Measurements from ENCODE around the gene MLF2. TPM values are rescaled to one million over a fixed set of nuclear protein-coding genes. Genes with fewer than 3 reads are reported as not detected.
"Not testable (repeated sequence)": the region's sequence is repeated elsewhere in the genome, so short reads cannot be mapped to it uniquely, and the experiment has no call there.

Gene MLF2
- total RNA-seq, 1 donor from 2014 or later, result 172 TPM

DNA sequence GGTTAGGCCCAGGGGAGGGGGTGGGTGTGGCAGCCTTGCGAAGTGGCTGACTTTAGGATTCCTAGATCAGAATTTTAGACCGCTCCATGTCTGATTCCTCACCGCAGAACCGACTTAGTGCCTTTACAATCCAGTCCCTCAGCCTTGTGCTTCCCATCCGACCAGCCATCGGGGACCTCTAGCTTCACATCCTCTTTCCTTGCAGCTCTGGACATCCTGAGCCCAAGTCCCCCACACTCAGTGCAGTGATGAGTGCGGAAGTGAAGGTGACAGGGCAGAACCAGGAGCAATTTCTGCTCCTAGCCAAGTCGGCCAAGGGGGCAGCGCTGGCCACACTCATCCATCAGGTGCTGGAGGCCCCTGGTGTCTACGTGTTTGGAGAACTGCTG, 28.5 kb downstream of the MLF2 start:
- peak overlapping the region; percentile 92 for H3K4me3 Mint-ChIP-seq (ENCODE audit: unreplicated experiment)
- H3K36me3 Mint-ChIP-seq (ENCODE audit: low read depth), result peaks cover 7% of the 10 kb centered on the region
- H3K27ac Mint-ChIP-seq (ENCODE audit: unreplicated experiment), result peak overlapping the region; percentile 95
- H3K4me1 Mint-ChIP-seq (ENCODE audit: low read depth), result peaks cover 19% of the 10 kb centered on the region
- no peaks in the 10 kb centered on the region for H3K27me3 Mint-ChIP-seq (ENCODE audit: low read depth)
- TF ChIP-seq CTCF (IDR thresholded peaks at IDR 0.05), result no peak
- DNase-seq (ENCODE audit: low spot score), result no peak
- H3K9me3 Mint-ChIP-seq (ENCODE audit: low read depth), result no peaks in the 10 kb centered on the region

- peaks cover 19% of the 10 kb centered on the region for H3K4me1 Mint-ChIP-seq (ENCODE audit: low read depth)
- peak within 1 kb of the TSS; percentile 92 for H3K4me3 Mint-ChIP-seq (ENCODE audit: unreplicated experiment)
- no peak for TF ChIP-seq CTCF (IDR thresholded peaks at IDR 0.05)
- peak within 1 kb of the TSS; percentile 95 for H3K27ac Mint-ChIP-seq (ENCODE audit: unreplicated experiment)
- H3K27me3 Mint-ChIP-seq (ENCODE audit: low read depth), result no peaks in the 10 kb centered on the region
- no peaks in the 10 kb centered on the region for H3K9me3 Mint-ChIP-seq (ENCODE audit: low read depth)
- DNase-seq (ENCODE audit: low spot score), result peak; percentile 97
- H3K36me3 Mint-ChIP-seq (ENCODE audit: low read depth), result peaks cover 4% of the 10 kb centered on the region
Observed at GRCh38 chr12:6723607-6724408, 29.1 kb downstream of the MLF2 start, which contains the start of gene COPS7A. Gene COPS7A, plus strand, starts transcription at chr12:6724046. Its CDS starts 611 bp downstream, at chr12:6724657.

- Mint-ChIP-seq H3K27ac (ENCODE audit: unreplicated experiment) (no peak overlapping the region), H3K4me1 (ENCODE audit: low read depth) (peaks cover 19% of the 10 kb centered on the region), H3K4me3 (ENCODE audit: unreplicated experiment) (no peak overlapping the region), H3K27me3 (ENCODE audit: low read depth) (no peaks in the 10 kb centered on the region), H3K36me3 (ENCODE audit: low read depth) (peaks cover 4% of the 10 kb centered on the region), H3K9me3 (ENCODE audit: low read depth) (no peaks in the 10 kb centered on the region)
- TF ChIP-seq CTCF (IDR thresholded peaks at IDR 0.05), result no peak
- no peak for DNase-seq (ENCODE audit: low spot score)
Observed at GRCh38 chr12:6722863-6723262, 30.1 kb downstream of the MLF2 start.

DNA sequence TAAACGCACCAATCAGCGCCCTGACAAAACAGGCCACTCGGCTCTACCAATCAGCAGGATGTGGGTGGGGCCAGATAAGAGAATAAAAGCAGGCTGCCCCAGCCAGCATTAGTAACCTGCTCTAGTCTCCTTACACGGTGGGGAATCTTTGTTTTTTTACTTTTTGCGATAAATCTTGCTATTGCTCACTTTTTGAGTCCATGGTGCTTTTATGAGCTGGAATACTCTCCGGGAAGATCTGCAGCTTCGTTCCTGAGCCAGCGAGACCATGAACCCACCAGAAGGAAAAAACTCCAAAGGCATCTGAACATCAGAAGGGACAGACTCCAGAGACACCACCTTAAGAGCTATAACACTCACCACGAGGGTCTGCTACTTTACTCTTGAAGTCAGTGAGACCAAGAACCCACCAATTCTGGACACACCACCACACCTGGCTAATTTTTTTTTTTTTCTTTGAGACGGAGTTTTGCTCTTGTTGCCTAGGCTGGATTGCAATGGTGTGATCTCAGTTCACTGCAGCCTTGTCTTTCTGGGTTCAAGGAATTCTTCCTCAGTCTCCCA, 36.0 kb downstream of the MLF2 start:
- Mint-ChIP-seq H3K27ac (ENCODE audit: unreplicated experiment) (no peak overlapping the region), H3K4me3 (ENCODE audit: unreplicated experiment) (no peak overlapping the region), H3K4me1 (ENCODE audit: low read depth) (no peaks in the 10 kb centered on the region), H3K36me3 (ENCODE audit: low read depth) (no peaks in the 10 kb centered on the region), H3K9me3 (ENCODE audit: low read depth) (no peaks in the 10 kb centered on the region), H3K27me3 (ENCODE audit: low read depth) (no peaks in the 10 kb centered on the region)
- no peak for DNase-seq (ENCODE audit: low spot score)
- TF ChIP-seq CTCF (IDR thresholded peaks at IDR 0.05), result no peak

GRCh38 chr12:6716031-6716873, 36.7 kb downstream of the MLF2 start:
- DNase-seq (ENCODE audit: low spot score); H3K36me3 Mint-ChIP-seq (ENCODE audit: low read depth); H3K27ac Mint-ChIP-seq (ENCODE audit: unreplicated experiment); H3K4me1 Mint-ChIP-seq (ENCODE audit: low read depth); H3K27me3 Mint-ChIP-seq (ENCODE audit: low read depth); H3K9me3 Mint-ChIP-seq (ENCODE audit: low read depth); H3K4me3 Mint-ChIP-seq (ENCODE audit: unreplicated experiment): not testable (repeated sequence)
